ENCODE measurements around the gene IDH2.

IDH2 gene

GRCh38 chr15:90040618-90041017 lies 61.6 kb downstream of the IDH2 start:
- no peak for DNase-seq

- no peak for DNase-seq
Observed at GRCh38 chr15:90039996-90040395, 62.3 kb downstream of the IDH2 start.

- no peak for DNase-seq
Observed at GRCh38 chr15:90038632-90039095, 63.6 kb downstream of the IDH2 start.

GRCh38 chr15:90037961-90038631 lies 64.2 kb downstream of the IDH2 start:
- peak; percentile 47 for DNase-seq

- no peak for DNase-seq
Observed at GRCh38 chr15:90037511-90037860, 64.8 kb downstream of the IDH2 start.

GRCh38 chr15:90036806-90037510 lies 65.3 kb downstream of the IDH2 start:
- no peak for DNase-seq

GRCh38 chr15:90036343-90036742 lies 65.9 kb downstream of the IDH2 start:
- DNase-seq = no peak

- DNase-seq = peak; percentile 21
Observed at GRCh38 chr15:90035840-90036230, 66.4 kb downstream of the IDH2 start.

GRCh38 chr15:90035095-90035839 lies 67.0 kb downstream of the IDH2 start:
- DNase-seq = no peak

GRCh38 chr15:90033448-90033847 lies 68.8 kb downstream of the IDH2 start:
- no peak for DNase-seq

All from CD4-positive, alpha-beta T cell treated with Interleukin-17A for 4 hours (primary cell).